B cell (primary cell): Measurements from ENCODE around the gene TOMM40L. TPM values are rescaled to one million over a fixed set of nuclear protein-coding genes. Genes with fewer than 3 reads are reported as not detected.
"Not testable (repeated sequence)": the region's sequence is repeated elsewhere in the genome, so short reads cannot be mapped to it uniquely, and the experiment has no call there.

ENCODE experiments used
- ATAC-seq: fragments of 200-7000 bp; cut with Tn5 transposase; one replicate; pipeline ENCODE4 v1.10.0; 2021; ENCODE audit warnings: low read depth, mild to moderate bottlenecking, moderate number of reproducible peaks, moderate library complexity
- CTCF ChIA-PET: fragments of 350-600 bp; sonication (Branson Sonifier 250); formaldehyde crosslinking; loops from one replicate; lab custom pipeline; 2021; ENCODE audit warnings: antibody characterized with exemption, inconsistent platforms; lab: Charles Lee
- POLR2A ChIA-PET: fragments of 350-600 bp; sonication (Branson Sonifier 250); formaldehyde crosslinking; loops from one replicate; lab custom pipeline; 2021; ENCODE audit warnings: antibody characterized with exemption; lab: Charles Lee
- DNase-seq: peaks from one replicate; pipeline ENCODE4 v3.0.0; 2013
- H2AFZ ChIP-seq: 2 replicates; pipeline ENCODE4 v1.6.1; 2012; ENCODE audit warnings: mild to moderate bottlenecking, low read depth, low read length; ENCODE audit not compliant: insufficient read depth, poor library complexity, severe bottlenecking
- H3K27ac ChIP-seq, 2 donors: 1 replicate in 1 of 2; 2 replicates in 1 of 2; pipeline ENCODE4 v1.5.1; 2012 to 2013; ENCODE audit warnings: low read length in 2 of 2, mild to moderate bottlenecking in 2 of 2, moderate library complexity in 1 of 2
- H3K27me3 ChIP-seq, 4 experiments: fragments of 200-600 bp in 1 of 4; sonication (generic) in 1 of 4; replicated peaks in 1 of 4; 1 replicate in 2 of 4; 2 replicates in 2 of 4; pipeline versions ENCODE4 v1.6.1 to v1.7.0; 2013 to 2016; ENCODE audit warnings: low read length in 3 of 4, mild to moderate bottlenecking in 2 of 4, mixed read lengths in 1 of 4, moderate library complexity in 1 of 4; ENCODE audit not compliant: insufficient read depth in 4 of 4, control insufficient read depth in 3 of 4; ENCODE audit errors: control extremely low read depth in 1 of 4
- H3K36me3 ChIP-seq, 2 experiments: replicated peaks in 1 of 2; 1 replicate in 1 of 2; 2 replicates in 1 of 2; pipeline versions ENCODE4 v1.6.1 to v1.7.1; 2013; ENCODE audit warnings: low read length in 1 of 2; ENCODE audit not compliant: insufficient read depth in 2 of 2, control insufficient read depth in 1 of 2; ENCODE audit errors: control extremely low read depth in 1 of 2, extremely low read depth in 1 of 2
- H3K4me1 ChIP-seq, 2 donors: fragments of 200-600 bp in 1 of 2; sonication (generic) in 1 of 2; 1 replicate in 1 of 2; 2 replicates in 1 of 2; pipeline versions ENCODE4 v1.5.1 to v1.6.1; 2013 to 2017; ENCODE audit warnings: low read length in 2 of 2; ENCODE audit not compliant: control insufficient read depth in 2 of 2, insufficient read depth in 2 of 2
- H3K4me2 ChIP-seq: replicated peaks from 2 replicates; pipeline ENCODE3; 2012; ENCODE audit warnings: mild to moderate bottlenecking, low read depth, low read length; ENCODE audit not compliant: poor library complexity, severe bottlenecking
- H3K4me3 ChIP-seq, 5 experiments: fragments of 200-600 bp in 1 of 5; sonication (generic) in 1 of 5; 1 replicate in 3 of 5; 2 replicates in 2 of 5; pipeline versions ENCODE4 v1.5.1 to v1.7.0; 2011 to 2016; ENCODE audit warnings: low read length in 4 of 5, mild to moderate bottlenecking in 4 of 5, low read depth in 2 of 5, control low read depth in 1 of 5, moderate library complexity in 1 of 5; ENCODE audit not compliant: insufficient read depth in 1 of 5; ENCODE audit errors: control extremely low read depth in 1 of 5, extremely low read depth in 1 of 5
- H3K79me2 ChIP-seq: fragments of 200-600 bp; sonication (generic); one replicate; pipeline ENCODE4 v1.6.0; 2016; ENCODE audit warnings: low read length; ENCODE audit not compliant: control insufficient read depth, insufficient read depth
- H3K9ac ChIP-seq: fragments of 200-600 bp; sonication (generic); 2 replicates; pipeline ENCODE4 v1.6.1; 2017; ENCODE audit warnings: mild to moderate bottlenecking, low read length, moderate library complexity
- H3K9me3 ChIP-seq, 3 donors: one replicate each; pipeline versions ENCODE4 v1.6.1 to v1.7.1; 2013; ENCODE audit warnings: low read length in 2 of 3; ENCODE audit not compliant: control insufficient read depth in 2 of 3, insufficient read depth in 1 of 3; ENCODE audit errors: control extremely low read depth in 1 of 3
- H4K20me1 ChIP-seq: 2 replicates; pipeline ENCODE4 v1.6.0; 2012; ENCODE audit warnings: mild to moderate bottlenecking, low read length; ENCODE audit not compliant: insufficient read depth, control insufficient read depth, poor library complexity, severe bottlenecking
- H3K27ac Mint-ChIP-seq: one replicate; pipeline ENCODE4 v1.8.0; 2021; ENCODE audit warnings: mixed read lengths
- H3K27me3 Mint-ChIP-seq: one replicate; pipeline ENCODE4 v1.8.0; 2021; ENCODE audit warnings: mixed read lengths
- H3K4me1 Mint-ChIP-seq: one replicate; pipeline ENCODE4 v1.8.0; 2021; ENCODE audit warnings: mixed read lengths
- H3K4me3 Mint-ChIP-seq: one replicate; pipeline ENCODE4 v1.8.0; 2021; ENCODE audit warnings: mixed read lengths
- H3K9me3 Mint-ChIP-seq: one replicate; pipeline ENCODE4 v1.8.0; 2022; ENCODE audit warnings: mixed read lengths; ENCODE audit not compliant: insufficient read depth
- CTCF ChIP-seq: fragments of 200-600 bp; IDR thresholded peaks from one replicate; pipeline ENCODE4 v1.8.0; 2022; ENCODE audit warnings: antibody characterized with exemption, mild to moderate bottlenecking
- EZH2 ChIP-seq: IDR thresholded peaks from 2 replicates; pipeline ENCODE4 v1.6.1; 2012; ENCODE audit warnings: borderline replicate concordance, low read depth, mild to moderate bottlenecking, moderate library complexity, low read length; ENCODE audit not compliant: insufficient read depth, poor library complexity, severe bottlenecking
- WGBS: methylation state at CpG from one replicate; pipeline ENCODE4 v1.1.5; 2013; ENCODE audit warnings: missing lambda C conversion rate; ENCODE audit not compliant: insufficient coverage; 5-methylcytosine and 5-hydroxymethylcytosine counted together
- intact Hi-C: fragments of 100-400 bp; cut with micrococcal nuclease; formaldehyde crosslinking; loops from one replicate; pipeline ENCODE4 v1.10.0; 2022
- polyA plus RNA-seq: library from polyadenylated mRNA; depleted of rRNA; stranded (reverse); fragments of >200 nt; gene quantifications from 2 replicates; pipeline ENCODE4 v1.2.3, GENCODE V29; 2012
- total RNA-seq, 2 donors: library from RNA; stranded (reverse); fragments of 120-200 nt in 1 of 2; gene quantifications; 1 replicate in 1 of 2; 2 replicates in 1 of 2; pipeline versions ENCODE4 v1.2.3 to v1.2.4, GENCODE V29; 2013 to 2022

Gene TOMM40L
- total and polyA plus RNA-seq, 2 donors (not counting 1 experiment from before 2014, with no cell fraction given), result 6.5 to 9.2 TPM

GRCh38 chr1:161244888-161245287, 19.0 kb downstream of the TOMM40L start:
- Histone ChIP-seq H2AFZ (no peak overlapping the region), H3K9ac (no peak overlapping the region), H3K4me2 (no peak overlapping the region), H3K27me3 (no peaks in the 10 kb centered on the region), H3K4me3 (no peak overlapping the region), H3K4me1 (no peaks in the 10 kb centered on the region), H3K36me3 (no peaks in the 10 kb centered on the region), H3K9me3 (no peaks in the 10 kb centered on the region), H4K20me1 (no peaks in the 10 kb centered on the region), H3K27ac (no peak overlapping the region), H3K79me2 (no peaks in the 10 kb centered on the region)
- ChIA-PET CTCF (no interaction called here), POLR2A (no interaction called here)
- ATAC-seq, result no peak
- H3K4me1 Mint-ChIP-seq, result peaks cover 2% of the 10 kb centered on the region
- 96% methylated on average over 4 of the region's 4 CpGs for WGBS
- DNase-seq, result no peak
- no peak overlapping the region for H3K4me3 Mint-ChIP-seq
- no peaks in the 10 kb centered on the region for H3K9me3 Mint-ChIP-seq
- H3K27me3 Mint-ChIP-seq, result peaks cover 9% of the 10 kb centered on the region
- TF ChIP-seq EZH2 (no peak), CTCF (no peak)
- intact Hi-C loops, result no loop called here
- H3K27ac Mint-ChIP-seq, result no peak overlapping the region

DNA sequence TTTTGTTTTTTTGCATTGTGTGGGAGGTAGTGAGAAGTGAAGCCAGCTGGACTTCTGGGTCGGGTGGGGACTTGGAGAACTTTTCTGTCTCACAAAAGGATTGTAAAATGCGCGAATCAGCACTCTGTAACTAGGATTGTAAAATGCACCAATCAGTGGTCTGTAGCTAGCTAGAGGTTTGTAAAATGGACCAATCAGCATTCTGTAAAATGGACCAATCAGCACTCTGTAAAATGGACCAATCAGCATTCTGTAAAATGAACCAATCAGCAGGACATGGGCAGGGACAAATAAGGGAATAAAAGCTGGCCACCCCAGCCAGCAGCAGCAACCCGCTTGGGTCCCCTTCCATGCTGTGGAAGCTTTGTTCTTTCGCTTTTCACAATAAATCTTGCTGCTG, 24.2 kb downstream of the TOMM40L start:
- H3K27ac Mint-ChIP-seq, H3K4me1 Mint-ChIP-seq, H3K79me2 ChIP-seq, H2AFZ ChIP-seq, H4K20me1 ChIP-seq, ATAC-seq, DNase-seq, H3K36me3 ChIP-seq, H3K4me2 ChIP-seq, H3K27me3 ChIP-seq, intact Hi-C loops, H3K27me3 Mint-ChIP-seq, H3K9ac ChIP-seq, H3K9me3 Mint-ChIP-seq, H3K4me1 ChIP-seq, POLR2A ChIA-PET, H3K4me3 ChIP-seq, H3K9me3 ChIP-seq, H3K4me3 Mint-ChIP-seq, H3K27ac ChIP-seq: not testable (repeated sequence)
- CTCF ChIA-PET, result interaction anchor here (1.2 kb wide), 1 partner anchor 56 kb away, joined by 3 read pairs; no protein-coding TSS in a partner anchor
- WGBS, result 93% methylated on average over 5 of the region's 5 CpGs
